ENCODE measurements around the gene NINL. TPM values are rescaled to one million over a fixed set of nuclear protein-coding genes. Genes with fewer than 3 reads are reported as not detected.

Gene NINL
- total and polyA plus RNA-seq, 2 of the 4 experiments (the other 2 are of a cell fraction) = 3.0 to 10.4 TPM

DNA sequence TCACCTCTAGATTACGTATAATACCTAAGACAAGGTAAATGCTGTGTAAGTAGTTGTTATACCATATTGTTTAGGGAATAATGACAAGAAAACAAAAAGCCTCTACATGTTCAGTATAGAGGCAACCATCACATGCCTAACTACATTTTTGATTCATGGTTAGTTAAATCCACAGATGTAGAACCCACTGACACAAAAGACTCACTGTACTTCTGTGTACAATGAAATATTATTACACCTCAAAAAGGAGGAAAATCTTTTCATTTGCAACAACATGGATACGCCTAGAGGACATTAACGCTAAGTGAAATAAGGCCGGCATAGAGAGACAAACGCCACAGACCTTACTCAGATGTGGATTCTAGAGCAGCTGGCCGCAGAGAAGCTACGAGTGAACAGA, 50.5 kb downstream of the NINL start:
- Histone ChIP-seq H2BK20ac (ENCODE audit: low read depth, low read length) (no peak overlapping the region), H3K27me3 (ENCODE audit: control insufficient read depth, insufficient read depth, low read length) (no peaks in the 10 kb centered on the region), H3K56ac (ENCODE audit: extremely low read depth, insufficient read depth, low read length) (no peak overlapping the region), H3K9me3 (ENCODE audit: control insufficient read depth, insufficient read depth, low read length) (no peaks in the 10 kb centered on the region), H2BK5ac (ENCODE audit: low read depth, low read length, poor library complexity, severe bottlenecking) (no peak overlapping the region), H3K14ac (replicated peaks; ENCODE audit: low read depth, low read length) (no peak overlapping the region), H2BK15ac (ENCODE audit: low read depth, low read length) (no peak overlapping the region), H2AK5ac (ENCODE audit: low read depth, low read length) (no peak overlapping the region), H4K91ac (ENCODE audit: insufficient read depth, low read depth, low read length) (no peak overlapping the region), H4K8ac (ENCODE audit: low read depth in 2 of 2, low read length in 2 of 2) (no peak overlapping the region), H2AK9ac (replicated peaks; ENCODE audit: low read depth, low read length, poor library complexity) (no peak overlapping the region), H4K5ac (ENCODE audit: low read depth, low read length) (no peak overlapping the region), H3K4me3 (ENCODE audit: insufficient read depth, low read depth, low read length) (no peak overlapping the region), H3K23ac (ENCODE audit: low read depth, low read length) (no peak overlapping the region), H3K4me1 (ENCODE audit: control insufficient read depth, insufficient read depth, low read length) (peaks cover 4% of the 10 kb centered on the region; the same call in 1 of the 2 replicates), H3K9me1 (ENCODE audit: insufficient read depth, low read length) (peaks cover 9% of the 10 kb centered on the region; the same call in 1 of the 2 replicates), H3K18ac (ENCODE audit: low read depth, low read length) (no peak overlapping the region), H3K4ac (ENCODE audit: low read depth, low read length) (no peak overlapping the region), H2BK120ac (ENCODE audit: low read depth, low read length) (no peak overlapping the region), H3K4me2 (ENCODE audit: low read depth, low read length) (no peak overlapping the region), H4K20me1 (ENCODE audit: insufficient read depth, low read length) (peaks cover 25% of the 10 kb centered on the region), H3K79me1 (ENCODE audit: low read depth in 1 of 2, low read length in 2 of 2) (peaks cover 15 to 51% of the 10 kb centered on the region in 2 experiments), H2AFZ (replicated peaks; ENCODE audit: low read length, poor library complexity) (no peak overlapping the region), H3K9ac (ENCODE audit: low read depth, low read length) (no peak overlapping the region), H3K36me3 (ENCODE audit: control insufficient read depth, insufficient read depth, low read length) (peaks cover 4% of the 10 kb centered on the region), H3K27ac (ENCODE audit: insufficient read depth, low read length) (no peak overlapping the region)
- dilution Hi-C loops (cut with HindIII; ENCODE audit: low sequenced_read_pairs, unreplicated experiment) (no loop called here), in situ Hi-C loops (cut with MboI; ENCODE audit: low sequenced_read_pairs) (loop anchor here (25.0 kb wide), 1 partner anchor 223 kb away; no protein-coding TSS in a partner anchor), intact Hi-C loops (cut with micrococcal nuclease) (no loop called here)
- DNase-seq = no peak
- WGBS, 2 experiments (ENCODE audit: extremely low coverage in 2 of 2, insufficient read length in 1 of 2) = no CpG with 5 or more reads among the region's 7 CpGs
- CTCF ChIA-PET = no interaction called here
- no peak for ATAC-seq (ENCODE audit: low read depth)
- no TSS peak for BruUV-seq (replicated peaks)
- POLR2A ChIA-PET (ENCODE audit: unreplicated experiment) = no interaction called here
- TF ChIP-seq MAZ (IDR thresholded peaks at IDR 0.05; ENCODE audit: borderline replicate concordance, low read depth, low read length) = no peak
- no peak for TF ChIP-seq RCOR1 (IDR thresholded peaks at IDR 0.05; ENCODE audit: insufficient replicate concordance, low read length)
- no peak for TF ChIP-seq MAFK (IDR thresholded peaks at IDR 0.05; ENCODE audit: low read depth, low read length)
- no peak for TF ChIP-seq BHLHE40 (IDR thresholded peaks at IDR 0.05; ENCODE audit: low read depth, low read length)
- TF ChIP-seq NFE2L2 (IDR thresholded peaks at IDR 0.05; ENCODE audit: low read depth, low read length) = no peak
- no peak for TF ChIP-seq CHD1 (IDR thresholded peaks at IDR 0.05; ENCODE audit: low read depth, low read length)
- TF ChIP-seq POLR2A (IDR thresholded peaks at IDR 0.05; ENCODE audit: low read depth, low read length) = no peak
- TF ChIP-seq RFX5 (IDR thresholded peaks at IDR 0.05; ENCODE audit: low read depth, low read length) = no peak
- TF ChIP-seq, protein P1, sequence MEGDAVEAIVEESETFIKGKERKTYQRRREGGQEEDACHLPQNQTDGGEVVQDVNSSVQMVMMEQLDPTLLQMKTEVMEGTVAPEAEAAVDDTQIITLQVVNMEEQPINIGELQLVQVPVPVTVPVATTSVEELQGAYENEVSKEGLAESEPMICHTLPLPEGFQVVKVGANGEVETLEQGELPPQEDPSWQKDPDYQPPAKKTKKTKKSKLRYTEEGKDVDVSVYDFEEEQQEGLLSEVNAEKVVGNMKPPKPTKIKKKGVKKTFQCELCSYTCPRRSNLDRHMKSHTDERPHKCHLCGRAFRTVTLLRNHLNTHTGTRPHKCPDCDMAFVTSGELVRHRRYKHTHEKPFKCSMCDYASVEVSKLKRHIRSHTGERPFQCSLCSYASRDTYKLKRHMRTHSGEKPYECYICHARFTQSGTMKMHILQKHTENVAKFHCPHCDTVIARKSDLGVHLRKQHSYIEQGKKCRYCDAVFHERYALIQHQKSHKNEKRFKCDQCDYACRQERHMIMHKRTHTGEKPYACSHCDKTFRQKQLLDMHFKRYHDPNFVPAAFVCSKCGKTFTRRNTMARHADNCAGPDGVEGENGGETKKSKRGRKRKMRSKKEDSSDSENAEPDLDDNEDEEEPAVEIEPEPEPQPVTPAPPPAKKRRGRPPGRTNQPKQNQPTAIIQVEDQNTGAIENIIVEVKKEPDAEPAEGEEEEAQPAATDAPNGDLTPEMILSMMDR (conservative IDR thresholded peaks at IDR 0.05; ENCODE audit: low read depth, low read length) = no peak
- TF ChIP-seq, protein P2, sequence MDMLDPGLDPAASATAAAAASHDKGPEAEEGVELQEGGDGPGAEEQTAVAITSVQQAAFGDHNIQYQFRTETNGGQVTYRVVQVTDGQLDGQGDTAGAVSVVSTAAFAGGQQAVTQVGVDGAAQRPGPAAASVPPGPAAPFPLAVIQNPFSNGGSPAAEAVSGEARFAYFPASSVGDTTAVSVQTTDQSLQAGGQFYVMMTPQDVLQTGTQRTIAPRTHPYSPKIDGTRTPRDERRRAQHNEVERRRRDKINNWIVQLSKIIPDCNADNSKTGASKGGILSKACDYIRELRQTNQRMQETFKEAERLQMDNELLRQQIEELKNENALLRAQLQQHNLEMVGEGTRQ (IDR thresholded peaks at IDR 0.05; ENCODE audit: low read depth, low read length) = no peak
- no peak for TF ChIP-seq FOS (IDR thresholded peaks at IDR 0.05; ENCODE audit: low read depth, low read length)
- TF ChIP-seq MXI1 (IDR thresholded peaks at IDR 0.05; ENCODE audit: borderline replicate concordance, low read depth, low read length) = no peak
- no peak for TF ChIP-seq RAD21 (IDR thresholded peaks at IDR 0.05; ENCODE audit: low read length)
- TF ChIP-seq, protein P3, sequence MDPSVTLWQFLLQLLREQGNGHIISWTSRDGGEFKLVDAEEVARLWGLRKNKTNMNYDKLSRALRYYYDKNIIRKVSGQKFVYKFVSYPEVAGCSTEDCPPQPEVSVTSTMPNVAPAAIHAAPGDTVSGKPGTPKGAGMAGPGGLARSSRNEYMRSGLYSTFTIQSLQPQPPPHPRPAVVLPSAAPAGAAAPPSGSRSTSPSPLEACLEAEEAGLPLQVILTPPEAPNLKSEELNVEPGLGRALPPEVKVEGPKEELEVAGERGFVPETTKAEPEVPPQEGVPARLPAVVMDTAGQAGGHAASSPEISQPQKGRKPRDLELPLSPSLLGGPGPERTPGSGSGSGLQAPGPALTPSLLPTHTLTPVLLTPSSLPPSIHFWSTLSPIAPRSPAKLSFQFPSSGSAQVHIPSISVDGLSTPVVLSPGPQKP (IDR thresholded peaks at IDR 0.05; ENCODE audit: borderline replicate concordance, low read depth, low read length) = no peak
- TF ChIP-seq SMC3 (IDR thresholded peaks at IDR 0.05; ENCODE audit: low read depth, low read length) = no peak
- TF ChIP-seq CEBPB (IDR thresholded peaks at IDR 0.05; ENCODE audit: low read depth, low read length) = no peak
